SK-N-SH (cell line): ENCODE data around the gene LENG8. TPM values are rescaled to one million over a fixed set of nuclear protein-coding genes. Genes with fewer than 3 reads are reported as not detected.

Experiments used
- CTCF ChIA-PET: fragments of 300-600, 350-600 bp; formaldehyde crosslinking; extraction: SDS; loops from one replicate; lab custom pipeline; 2021; lab: Yijun Ruan, JAX
- POLR2A ChIA-PET: fragments of 350-600 bp; sonication (Branson Sonifier 250); formaldehyde crosslinking; extraction: SDS; loops from one replicate; lab custom pipeline; 2020; ENCODE audit warnings: antibody characterized with exemption, inconsistent platforms; lab: Yijun Ruan, JAX
- DNase-seq: peaks from one replicate; pipeline ENCODE4 v3.0.0; 2012
- H2AFZ ChIP-seq: fragments of 200-600 bp; sonication (generic); 2 replicates; pipeline ENCODE4 v1.8.1; 2016; ENCODE audit warnings: antibody characterized with exemption, mild to moderate bottlenecking, low read depth
- H3F3A ChIP-seq: fragments of 200-600 bp; sonication (generic); replicated peaks from 2 replicates; pipeline ENCODE3; 2016; ENCODE audit warnings: antibody characterized with exemption, mild to moderate bottlenecking; ENCODE audit not compliant: insufficient read depth
- H3K27ac ChIP-seq, 2 experiments: fragments of 200-500 bp in 1 of 2; fragments of 200-600 bp in 1 of 2; sonication (Bioruptor generic) in 1 of 2; sonication (generic), shearing (Covaris generic) in 1 of 2; 2 replicates each; pipeline versions ENCODE4 v1.5.1 to v1.6.1; 2014 to 2016; ENCODE audit warnings: low read depth in 2 of 2, inconsistent platforms in 1 of 2, low read length in 1 of 2, mild to moderate bottlenecking in 1 of 2, mixed read lengths in 1 of 2
- H3K27me3 ChIP-seq: fragments of 200-600 bp; sonication (generic), shearing (Covaris generic); 2 replicates; pipeline ENCODE4 v1.6.1; 2016; ENCODE audit warnings: mixed run types; ENCODE audit not compliant: insufficient read depth
- H3K36me3 ChIP-seq, 2 experiments: fragments of 200-500 bp in 1 of 2; fragments of 200-600 bp in 1 of 2; sonication (Bioruptor generic) in 1 of 2; sonication (generic) in 1 of 2; replicated peaks in 1 of 2; 2 replicates each; pipeline versions ENCODE3 to v1.5.1; 2014 to 2016; ENCODE audit warnings: low read length in 1 of 2, mild to moderate bottlenecking in 1 of 2; ENCODE audit not compliant: insufficient read depth in 2 of 2, control insufficient read depth in 1 of 2
- H3K4me1 ChIP-seq, 2 experiments: fragments of 200-500 bp in 1 of 2; fragments of 200-600 bp in 1 of 2; sonication (Bioruptor generic) in 1 of 2; sonication (generic), shearing (Covaris generic) in 1 of 2; 2 replicates each; pipeline versions ENCODE4 v1.5.1 to v1.6.1; 2014 to 2016; ENCODE audit warnings: low read depth in 1 of 2, low read length in 1 of 2, mixed run types in 1 of 2; ENCODE audit not compliant: insufficient read depth in 2 of 2, control insufficient read depth in 1 of 2
- H3K4me2 ChIP-seq: fragments of 200-600 bp; sonication (generic), shearing (Covaris generic); 2 replicates; pipeline ENCODE4 v1.6.1; 2017; ENCODE audit warnings: mixed run types
- H3K4me3 ChIP-seq, 2 experiments: fragments of 200-500 bp in 1 of 2; fragments of 200-600 bp in 1 of 2; sonication (Bioruptor generic) in 1 of 2; sonication (generic), shearing (Covaris generic) in 1 of 2; 2 replicates each; pipeline versions ENCODE4 v1.5.1 to v1.8.1; 2014 to 2016; ENCODE audit warnings: low read depth in 2 of 2, inconsistent platforms in 1 of 2, low read length in 1 of 2, mild to moderate bottlenecking in 1 of 2, mixed read lengths in 1 of 2, moderate library complexity in 1 of 2
- H3K79me2 ChIP-seq: fragments of 200-600 bp; sonication (generic); 2 replicates; pipeline ENCODE4 v1.8.1; 2017; ENCODE audit warnings: mild to moderate bottlenecking; ENCODE audit not compliant: insufficient read depth
- H3K9ac ChIP-seq: fragments of 200-600 bp; sonication (generic); 2 replicates; pipeline ENCODE4 v1.6.1; 2017; ENCODE audit warnings: mixed run types
- H3K9me2 ChIP-seq: fragments of 200-600 bp; sonication (generic); 2 replicates; pipeline ENCODE4 v1.6.1; 2017; ENCODE audit warnings: mixed run types
- H3K9me3 ChIP-seq: fragments of 200-600 bp; sonication (generic); 2 replicates; pipeline ENCODE4 v1.6.1; 2017; ENCODE audit warnings: mixed run types, mild to moderate bottlenecking, moderate library complexity
- H4K20me1 ChIP-seq: fragments of 200-600 bp; sonication (generic); 2 replicates; pipeline ENCODE4 v1.6.1; 2017; ENCODE audit warnings: mild to moderate bottlenecking, mixed run types; ENCODE audit not compliant: insufficient read depth
- EP300 ChIP-seq, 2 experiments: IDR thresholded peaks; 2 replicates each; pipeline versions ENCODE4 v1.4.0 to v1.6.1; 2012; ENCODE audit warnings: borderline replicate concordance in 1 of 2, low read depth in 1 of 2, low read length in 1 of 2
- EZH2phosphoT487 ChIP-seq: fragments of 200-600 bp; sonication (generic); IDR thresholded peaks from 2 replicates; pipeline ENCODE4 v1.6.1; 2017; ENCODE audit warnings: low read depth, mixed run types, mild to moderate bottlenecking, antibody characterized with exemption, moderate library complexity, borderline replicate concordance
- FOSL2 ChIP-seq: IDR thresholded peaks from 2 replicates; pipeline ENCODE4 v1.4.0; 2012; ENCODE audit warnings: low read depth, mild to moderate bottlenecking, moderate library complexity, borderline replicate concordance
- FOXJ3 ChIP-seq: sonication (generic); formaldehyde crosslinking; IDR thresholded peaks from 2 replicates; pipeline ENCODE4 v1.5.1; 2020; ENCODE audit warnings: mild to moderate bottlenecking, missing genetic modification reagents
- FOXM1 ChIP-seq: IDR thresholded peaks from 2 replicates; pipeline ENCODE4 v1.4.0; 2012; ENCODE audit warnings: low read depth, mild to moderate bottlenecking
- JUND ChIP-seq: IDR thresholded peaks from 2 replicates; pipeline ENCODE4 v1.4.0; 2012
- MXI1 ChIP-seq: IDR thresholded peaks from 2 replicates; pipeline ENCODE4 v1.6.1; 2012; ENCODE audit warnings: mild to moderate bottlenecking, low read depth, low read length, improper control_type of control experiment
- NFIC ChIP-seq: IDR thresholded peaks from 2 replicates; pipeline ENCODE4 v1.4.0; 2012; ENCODE audit warnings: borderline replicate concordance
- NRF1 ChIP-seq: IDR thresholded peaks from 2 replicates; pipeline ENCODE4 v1.6.1; 2012; ENCODE audit warnings: low read depth, mild to moderate bottlenecking, low read length
- RXRA ChIP-seq: IDR thresholded peaks from 2 replicates; pipeline ENCODE4 v1.4.0; 2012; ENCODE audit warnings: low read depth, mild to moderate bottlenecking, borderline replicate concordance
- SIN3A ChIP-seq: IDR thresholded peaks from 2 replicates; pipeline ENCODE4 v1.6.1; 2012; ENCODE audit warnings: low read depth, mild to moderate bottlenecking, low read length, moderate library complexity, borderline replicate concordance
- TAF1 ChIP-seq: IDR thresholded peaks from 2 replicates; pipeline ENCODE4 v1.6.1; 2012; ENCODE audit warnings: low read depth, mild to moderate bottlenecking, low read length, moderate library complexity, borderline replicate concordance
- TCF12 ChIP-seq: IDR thresholded peaks from 2 replicates; pipeline ENCODE4 v1.4.0; 2012
- YY1 ChIP-seq: IDR thresholded peaks from 2 replicates; pipeline ENCODE4 v1.4.0; 2012; ENCODE audit warnings: low read depth, mild to moderate bottlenecking
- WGBS: methylation state at CpG from one replicate; pipeline ENCODE4 v1.1.6; 2017; ENCODE audit warnings: low lambda C conversion rate; 5-methylcytosine and 5-hydroxymethylcytosine counted together
- polyA plus RNA-seq, 3 experiments: library from polyadenylated mRNA; depleted of rRNA; stranded (reverse); fragments of >200 nt; gene quantifications; 2 replicates each; pipeline ENCODE4 v1.2.3, GENCODE V29; 2012
- TF ChIP-seq, protein P1 (sequence below): fragments of 150-350 bp; IDR thresholded peaks from 2 replicates; pipeline ENCODE4 v1.6.1; 2017; ENCODE audit warnings: antibody characterized with exemption, low read length, low read depth, borderline replicate concordance
- TF ChIP-seq, protein P2 (sequence below): IDR thresholded peaks from 2 replicates; pipeline ENCODE4 v1.4.0; 2012; ENCODE audit warnings: low read depth, borderline replicate concordance
- TF ChIP-seq, protein P3 (sequence below): IDR thresholded peaks from 2 replicates; pipeline ENCODE4; 2012
- TF ChIP-seq, protein P4 (sequence below): fragments of 150-350 bp; IDR thresholded peaks from 2 replicates; pipeline ENCODE4 v1.6.1; 2016; ENCODE audit warnings: mild to moderate bottlenecking, low read depth, low read length

The LENG8 gene
- polyA plus RNA-seq, 1 of the 3 experiments (the other 2 are of a cell fraction): 84.0 TPM

DNA sequence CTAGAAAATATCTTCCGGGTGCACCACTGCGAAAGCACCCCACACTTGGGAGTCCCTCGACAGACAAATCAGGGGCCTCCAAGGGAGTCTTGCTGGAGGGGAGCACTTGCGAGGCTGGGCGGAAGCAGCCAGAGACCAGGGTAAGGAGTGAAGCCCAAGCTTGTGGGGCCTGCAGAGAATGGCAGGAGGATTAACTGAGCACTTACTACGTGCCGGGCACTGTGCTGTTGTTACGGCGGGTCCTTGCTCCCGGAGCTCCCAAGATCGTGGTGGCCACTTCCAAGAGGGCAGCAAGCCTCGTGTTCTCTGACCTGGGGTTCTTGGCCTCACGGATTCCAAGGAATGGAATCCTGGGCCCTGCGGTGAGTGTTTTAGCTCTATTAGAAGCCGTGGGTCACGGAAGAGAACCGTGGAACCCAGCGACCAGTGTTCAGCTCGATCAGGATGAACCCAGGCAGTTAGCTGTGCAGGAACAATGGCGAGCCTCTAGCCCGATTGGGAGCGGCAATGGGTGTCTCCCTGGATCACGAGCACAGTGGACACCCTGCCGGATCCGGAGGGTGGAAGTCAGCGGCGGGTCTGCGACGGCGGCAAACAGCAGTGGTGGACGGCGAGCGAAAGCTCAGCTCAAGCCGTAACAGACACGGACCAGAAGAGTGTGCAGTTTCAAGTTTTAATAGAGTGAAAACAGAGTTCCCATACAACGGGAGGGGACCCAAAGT, 24.2 kb upstream of the LENG8 start:
- H3K4me3 ChIP-seq: no peak overlapping the region
- TF ChIP-seq FOXJ3 (no peak), NFIC (no peak), RXRA (no peak), JUND (no peak), FOXM1 (no peak), TAF1 (no peak), EZH2phosphoT487 (no peak), FOSL2 (no peak)
- TF ChIP-seq, protein P1, sequence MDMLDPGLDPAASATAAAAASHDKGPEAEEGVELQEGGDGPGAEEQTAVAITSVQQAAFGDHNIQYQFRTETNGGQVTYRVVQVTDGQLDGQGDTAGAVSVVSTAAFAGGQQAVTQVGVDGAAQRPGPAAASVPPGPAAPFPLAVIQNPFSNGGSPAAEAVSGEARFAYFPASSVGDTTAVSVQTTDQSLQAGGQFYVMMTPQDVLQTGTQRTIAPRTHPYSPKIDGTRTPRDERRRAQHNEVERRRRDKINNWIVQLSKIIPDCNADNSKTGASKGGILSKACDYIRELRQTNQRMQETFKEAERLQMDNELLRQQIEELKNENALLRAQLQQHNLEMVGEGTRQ: no peak
- TF ChIP-seq, protein P2, sequence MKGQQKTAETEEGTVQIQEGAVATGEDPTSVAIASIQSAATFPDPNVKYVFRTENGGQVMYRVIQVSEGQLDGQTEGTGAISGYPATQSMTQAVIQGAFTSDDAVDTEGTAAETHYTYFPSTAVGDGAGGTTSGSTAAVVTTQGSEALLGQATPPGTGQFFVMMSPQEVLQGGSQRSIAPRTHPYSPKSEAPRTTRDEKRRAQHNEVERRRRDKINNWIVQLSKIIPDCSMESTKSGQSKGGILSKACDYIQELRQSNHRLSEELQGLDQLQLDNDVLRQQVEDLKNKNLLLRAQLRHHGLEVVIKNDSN: no peak
- no peaks in the 10 kb centered on the region for H3K79me2 ChIP-seq
- no peaks in the 10 kb centered on the region for H3K36me3 ChIP-seq
- ChIA-PET POLR2A (no interaction called here), CTCF (interaction anchor here (1.2 to 1.5 kb wide), 2 partner anchors 9 to 34 kb away, joined by 3 to 4 read pairs; no protein-coding TSS in a partner anchor)
- H2AFZ ChIP-seq: no peak overlapping the region
- H3K27me3 ChIP-seq: peaks cover 94% of the 10 kb centered on the region
- no peaks in the 10 kb centered on the region; a peak in 1 of 4 replicates for H3K4me1 ChIP-seq
- no peak overlapping the region for H3K27ac ChIP-seq
- no peak overlapping the region for H3K9ac ChIP-seq
- 38% methylated on average over 24 of the region's 36 CpGs for WGBS
- H3K4me2 ChIP-seq: no peak overlapping the region
- no peak for DNase-seq
- H3K9me3 ChIP-seq: no peaks in the 10 kb centered on the region
- no peaks in the 10 kb centered on the region for H3K9me2 ChIP-seq
- no peaks in the 10 kb centered on the region for H3F3A ChIP-seq
- H4K20me1 ChIP-seq: no peaks in the 10 kb centered on the region

DNA sequence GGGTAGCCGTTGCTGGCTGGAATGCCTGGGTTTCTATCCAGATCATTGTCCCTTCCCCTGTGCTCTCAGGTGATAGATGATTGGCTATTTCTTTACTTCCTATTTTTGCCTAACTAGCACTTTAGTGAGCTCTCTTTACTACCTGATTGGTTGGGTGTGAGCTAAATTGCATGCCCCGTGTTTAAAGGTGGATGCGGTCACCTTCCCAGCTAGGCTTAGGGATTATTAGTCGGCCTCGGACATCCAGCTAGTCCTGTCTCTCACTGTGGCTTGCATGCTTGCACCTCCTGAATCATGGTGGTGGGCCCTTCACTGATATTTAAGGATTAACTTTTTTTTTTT, 23.6 kb upstream of the LENG8 start:
- no peaks in the 10 kb centered on the region for H3K9me3 ChIP-seq
- H3K79me2 ChIP-seq: no peaks in the 10 kb centered on the region
- CTCF ChIA-PET: interaction anchor here (1.2 to 1.5 kb wide), 2 partner anchors 9 to 35 kb away, joined by 3 to 4 read pairs; no protein-coding TSS in a partner anchor
- no peaks in the 10 kb centered on the region for H3F3A ChIP-seq
- peaks cover 94% of the 10 kb centered on the region for H3K27me3 ChIP-seq
- H2AFZ ChIP-seq: no peak overlapping the region
- H3K27ac ChIP-seq: no peak overlapping the region
- H3K36me3 ChIP-seq: no peaks in the 10 kb centered on the region
- H3K9ac ChIP-seq: no peak overlapping the region
- TF ChIP-seq YY1 (no peak), EP300 (IDR thresholded peaks at IDR 0.05; ENCODE audit: borderline replicate concordance in 1 of 2, low read depth in 1 of 2, low read length in 1 of 2) (no peak), SIN3A (no peak), MXI1 (no peak), TCF12 (no peak), FOXJ3 (no peak), RXRA (no peak), NRF1 (no peak)
- TF ChIP-seq, protein P3, sequence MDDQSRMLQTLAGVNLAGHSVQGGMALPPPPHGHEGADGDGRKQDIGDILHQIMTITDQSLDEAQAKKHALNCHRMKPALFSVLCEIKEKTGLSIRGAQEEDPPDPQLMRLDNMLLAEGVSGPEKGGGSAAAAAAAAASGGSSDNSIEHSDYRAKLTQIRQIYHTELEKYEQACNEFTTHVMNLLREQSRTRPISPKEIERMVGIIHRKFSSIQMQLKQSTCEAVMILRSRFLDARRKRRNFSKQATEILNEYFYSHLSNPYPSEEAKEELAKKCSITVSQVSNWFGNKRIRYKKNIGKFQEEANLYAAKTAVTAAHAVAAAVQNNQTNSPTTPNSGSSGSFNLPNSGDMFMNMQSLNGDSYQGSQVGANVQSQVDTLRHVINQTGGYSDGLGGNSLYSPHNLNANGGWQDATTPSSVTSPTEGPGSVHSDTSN: no peak
- TF ChIP-seq, protein P4, sequence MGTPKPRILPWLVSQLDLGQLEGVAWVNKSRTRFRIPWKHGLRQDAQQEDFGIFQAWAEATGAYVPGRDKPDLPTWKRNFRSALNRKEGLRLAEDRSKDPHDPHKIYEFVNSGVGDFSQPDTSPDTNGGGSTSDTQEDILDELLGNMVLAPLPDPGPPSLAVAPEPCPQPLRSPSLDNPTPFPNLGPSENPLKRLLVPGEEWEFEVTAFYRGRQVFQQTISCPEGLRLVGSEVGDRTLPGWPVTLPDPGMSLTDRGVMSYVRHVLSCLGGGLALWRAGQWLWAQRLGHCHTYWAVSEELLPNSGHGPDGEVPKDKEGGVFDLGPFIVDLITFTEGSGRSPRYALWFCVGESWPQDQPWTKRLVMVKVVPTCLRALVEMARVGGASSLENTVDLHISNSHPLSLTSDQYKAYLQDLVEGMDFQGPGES: no peak
- TF ChIP-seq, protein P2: no peak
- TF ChIP-seq, all 33 proteins: peak for 0
- Histone ChIP-seq H3K9me2 (no peaks in the 10 kb centered on the region), H3K4me1 (peaks cover 0 to 4% of the 10 kb centered on the region in 2 experiments; a peak in 1 of 4 replicates), H3K4me2 (no peak overlapping the region), H4K20me1 (no peaks in the 10 kb centered on the region), H3K4me3 (no peak overlapping the region)
- 26% methylated on average over 5 of the region's 5 CpGs for WGBS
- no peak for DNase-seq
- POLR2A ChIA-PET: no interaction called here
